Activated T-cell treated with anti-CD3 and anti-CD28 coated beads, Interleukin-2, amount 50 U/mL, for 24 hours (primary cell): ENCODE measurements around the gene ANKS4B.
"Not testable (repeated sequence)": the region's sequence is repeated elsewhere in the genome, so short reads cannot be mapped to it uniquely, and the experiment has no call there.

ENCODE experiments used
- DNase-seq: peaks from one replicate; pipeline ENCODE4 v3.0.0-alpha.2; 2020
- H3K27ac Mint-ChIP-seq: 2 replicates; pipeline ENCODE4 v1.8.0; 2020; ENCODE audit warnings: mild to moderate bottlenecking, mixed read lengths
- H3K27me3 Mint-ChIP-seq: 2 replicates; pipeline ENCODE4 v1.8.0; 2020; ENCODE audit warnings: mixed read lengths
- H3K36me3 Mint-ChIP-seq: 2 replicates; pipeline ENCODE4 v1.8.0; 2020; ENCODE audit warnings: low read depth, mixed read lengths
- H3K4me1 Mint-ChIP-seq: 2 replicates; pipeline ENCODE4 v1.8.0; 2020; ENCODE audit warnings: low read depth, mixed read lengths
- H3K4me3 Mint-ChIP-seq: 2 replicates; pipeline ENCODE4 v1.8.0; 2020; ENCODE audit warnings: mild to moderate bottlenecking, moderate library complexity, mixed read lengths
- H3K9me3 Mint-ChIP-seq: 2 replicates; pipeline ENCODE4 v1.8.0; 2020; ENCODE audit warnings: mixed read lengths

ANKS4B gene

GRCh38 chr16:21262779-21263639, 29.5 kb downstream of the ANKS4B start:
- no peak overlapping the region for H3K27ac Mint-ChIP-seq
- H3K36me3 Mint-ChIP-seq = no peaks in the 10 kb centered on the region
- no peak for DNase-seq
- H3K4me1 Mint-ChIP-seq = no peaks in the 10 kb centered on the region
- H3K9me3 Mint-ChIP-seq = no peaks in the 10 kb centered on the region
- peaks cover 6% of the 10 kb centered on the region for H3K27me3 Mint-ChIP-seq
- H3K4me3 Mint-ChIP-seq = no peak overlapping the region

GRCh38 chr16:21263640-21264570, 30.4 kb downstream of the ANKS4B start:
- peaks cover 6% of the 10 kb centered on the region for H3K27me3 Mint-ChIP-seq
- H3K9me3 Mint-ChIP-seq = no peaks in the 10 kb centered on the region
- H3K27ac Mint-ChIP-seq = no peak overlapping the region
- H3K4me1 Mint-ChIP-seq = no peaks in the 10 kb centered on the region
- no peak for DNase-seq
- H3K4me3 Mint-ChIP-seq = no peak overlapping the region
- H3K36me3 Mint-ChIP-seq = no peaks in the 10 kb centered on the region

- Mint-ChIP-seq H3K27me3 (peaks cover 4% of the 10 kb centered on the region), H3K27ac (no peak overlapping the region), H3K4me3 (no peak overlapping the region)
Observed at GRCh38 chr16:21264571-21265036, 31.1 kb downstream of the ANKS4B start.

GRCh38 chr16:21265104-21265837, 31.8 kb downstream of the ANKS4B start:
- Mint-ChIP-seq H3K4me3 (no peak overlapping the region), H3K9me3 (no peaks in the 10 kb centered on the region), H3K36me3 (no peaks in the 10 kb centered on the region), H3K27ac (no peak overlapping the region), H3K4me1 (no peaks in the 10 kb centered on the region), H3K27me3 (no peaks in the 10 kb centered on the region)
- no peak for DNase-seq

More at GRCh38 chr16:21264571-21265036, 31.1 kb downstream of the ANKS4B start:
- H3K4me1 Mint-ChIP-seq = no peaks in the 10 kb centered on the region
- DNase-seq = no peak
- no peaks in the 10 kb centered on the region for H3K36me3 Mint-ChIP-seq
- no peaks in the 10 kb centered on the region for H3K9me3 Mint-ChIP-seq

GRCh38 chr16:21267298-21267697, 33.8 kb downstream of the ANKS4B start:
- H3K9me3 Mint-ChIP-seq = no peaks in the 10 kb centered on the region
- H3K27ac Mint-ChIP-seq = no peak overlapping the region
- no peak overlapping the region for H3K4me3 Mint-ChIP-seq
- no peaks in the 10 kb centered on the region for H3K4me1 Mint-ChIP-seq
- H3K27me3 Mint-ChIP-seq = no peaks in the 10 kb centered on the region
- DNase-seq = no peak
- H3K36me3 Mint-ChIP-seq = no peaks in the 10 kb centered on the region

- H3K27ac Mint-ChIP-seq = no peak overlapping the region
- DNase-seq = no peak
- H3K4me3 Mint-ChIP-seq = no peak overlapping the region
- H3K4me1 Mint-ChIP-seq = no peaks in the 10 kb centered on the region
- no peaks in the 10 kb centered on the region for H3K9me3 Mint-ChIP-seq
- no peaks in the 10 kb centered on the region for H3K36me3 Mint-ChIP-seq
- H3K27me3 Mint-ChIP-seq = peaks cover 4% of the 10 kb centered on the region
Observed at GRCh38 chr16:21268236-21268635, 34.7 kb downstream of the ANKS4B start.

- Mint-ChIP-seq H3K27me3 (peaks cover 37% of the 10 kb centered on the region), H3K4me1 (no peaks in the 10 kb centered on the region), H3K27ac (no peak overlapping the region), H3K4me3 (no peak overlapping the region), H3K36me3 (no peaks in the 10 kb centered on the region), H3K9me3 (no peaks in the 10 kb centered on the region)
- DNase-seq = no peak
Observed at GRCh38 chr16:21272253-21272652, 38.8 kb downstream of the ANKS4B start.

GRCh38 chr16:21272763-21273162, 39.3 kb downstream of the ANKS4B start:
- H3K9me3 Mint-ChIP-seq, H3K27ac Mint-ChIP-seq, H3K4me1 Mint-ChIP-seq, DNase-seq, H3K36me3 Mint-ChIP-seq, H3K4me3 Mint-ChIP-seq: not testable (repeated sequence)
- peaks cover 42% of the 10 kb centered on the region for H3K27me3 Mint-ChIP-seq

GRCh38 chr16:21274172-21274726, 40.8 kb downstream of the ANKS4B start:
- no peaks in the 10 kb centered on the region for H3K9me3 Mint-ChIP-seq
- H3K36me3 Mint-ChIP-seq = no peaks in the 10 kb centered on the region
- H3K4me1 Mint-ChIP-seq = no peaks in the 10 kb centered on the region
- no peak overlapping the region for H3K4me3 Mint-ChIP-seq
- H3K27me3 Mint-ChIP-seq = peaks cover 57% of the 10 kb centered on the region
- H3K27ac Mint-ChIP-seq = no peak overlapping the region
- DNase-seq = no peak

- Mint-ChIP-seq H3K4me3 (no peak overlapping the region), H3K27me3 (peaks cover 68% of the 10 kb centered on the region), H3K4me1 (no peaks in the 10 kb centered on the region), H3K27ac (no peak overlapping the region), H3K36me3 (no peaks in the 10 kb centered on the region), H3K9me3 (no peaks in the 10 kb centered on the region)
- no peak for DNase-seq
Observed at GRCh38 chr16:21275529-21275928, 42.0 kb downstream of the ANKS4B start.

- Mint-ChIP-seq H3K9me3 (no peaks in the 10 kb centered on the region), H3K27me3 (peaks cover 71% of the 10 kb centered on the region), H3K27ac (no peak overlapping the region), H3K4me3 (no peak overlapping the region), H3K4me1 (no peaks in the 10 kb centered on the region), H3K36me3 (no peaks in the 10 kb centered on the region)
- no peak for DNase-seq
Observed at GRCh38 chr16:21276090-21276489, 42.6 kb downstream of the ANKS4B start.

- Mint-ChIP-seq H3K4me1 (no peaks in the 10 kb centered on the region), H3K4me3 (no peak overlapping the region), H3K27me3 (peaks cover 83% of the 10 kb centered on the region), H3K36me3 (no peaks in the 10 kb centered on the region), H3K9me3 (no peaks in the 10 kb centered on the region), H3K27ac (no peak overlapping the region)
- no peak for DNase-seq
Observed at GRCh38 chr16:21277045-21277926, 43.8 kb downstream of the ANKS4B start.

GRCh38 chr16:21277927-21278706, 44.6 kb downstream of the ANKS4B start, which contains the start of gene CRYM:
Gene CRYM (minus strand): TSS chr16:21278290. CDS start chr16:21278251, 39 bp downstream.
- Mint-ChIP-seq H3K27me3 (peaks cover 83% of the 10 kb centered on the region), H3K4me1 (no peaks in the 10 kb centered on the region), H3K36me3 (no peaks in the 10 kb centered on the region), H3K4me3 (peak within 1 kb of the TSS; percentile 14), H3K9me3 (no peaks in the 10 kb centered on the region), H3K27ac (no peak within 1 kb of the TSS)
- peak; percentile 70 for DNase-seq
